ENCODE results near the gene PCCA.

PCCA gene

DNA sequence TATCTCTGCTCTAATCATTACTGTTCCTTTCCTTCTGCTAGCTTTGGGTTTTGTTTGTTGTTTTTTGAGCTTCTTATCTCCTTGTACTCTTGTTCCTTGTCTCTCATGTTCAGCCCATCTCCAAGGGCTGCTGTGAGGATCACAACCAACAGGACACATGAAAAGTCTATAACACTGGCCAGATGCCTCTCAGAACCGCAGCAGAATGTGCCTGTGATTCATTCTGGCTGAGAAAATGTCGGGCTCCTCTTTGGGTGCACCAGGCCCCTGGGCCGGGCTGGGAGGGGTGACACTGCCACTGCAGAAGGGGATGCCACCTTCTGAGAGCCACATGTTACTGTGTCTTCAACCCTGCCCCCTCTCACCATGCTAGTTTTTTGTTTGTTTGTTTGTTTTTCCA lies 451.7 kb downstream of the PCCA start:
- Histone ChIP-seq H3K4me1 (ENCODE audit: control insufficient read depth, insufficient read depth, low read length, poor library complexity, severe bottlenecking) (peaks cover 9% of the 10 kb centered on the region), H3K4me3 (ENCODE audit: extremely low read depth, insufficient read depth, low read length, poor library complexity, severe bottlenecking) (no peak overlapping the region), H3K27ac (ENCODE audit: low read depth, low read length, severe bottlenecking) (peak overlapping the region; percentile 55), H3K36me3 (ENCODE audit: control insufficient read depth, insufficient read depth, low read length) (no peaks in the 10 kb centered on the region), H3K9me3 (ENCODE audit: control insufficient read depth, low read length) (peaks cover 3% of the 10 kb centered on the region)
- 47 to 60% methylated on average over 2 of the region's 3 CpGs for WGBS, 2 experiments (ENCODE audit: insufficient coverage in 2 of 2)

DNA sequence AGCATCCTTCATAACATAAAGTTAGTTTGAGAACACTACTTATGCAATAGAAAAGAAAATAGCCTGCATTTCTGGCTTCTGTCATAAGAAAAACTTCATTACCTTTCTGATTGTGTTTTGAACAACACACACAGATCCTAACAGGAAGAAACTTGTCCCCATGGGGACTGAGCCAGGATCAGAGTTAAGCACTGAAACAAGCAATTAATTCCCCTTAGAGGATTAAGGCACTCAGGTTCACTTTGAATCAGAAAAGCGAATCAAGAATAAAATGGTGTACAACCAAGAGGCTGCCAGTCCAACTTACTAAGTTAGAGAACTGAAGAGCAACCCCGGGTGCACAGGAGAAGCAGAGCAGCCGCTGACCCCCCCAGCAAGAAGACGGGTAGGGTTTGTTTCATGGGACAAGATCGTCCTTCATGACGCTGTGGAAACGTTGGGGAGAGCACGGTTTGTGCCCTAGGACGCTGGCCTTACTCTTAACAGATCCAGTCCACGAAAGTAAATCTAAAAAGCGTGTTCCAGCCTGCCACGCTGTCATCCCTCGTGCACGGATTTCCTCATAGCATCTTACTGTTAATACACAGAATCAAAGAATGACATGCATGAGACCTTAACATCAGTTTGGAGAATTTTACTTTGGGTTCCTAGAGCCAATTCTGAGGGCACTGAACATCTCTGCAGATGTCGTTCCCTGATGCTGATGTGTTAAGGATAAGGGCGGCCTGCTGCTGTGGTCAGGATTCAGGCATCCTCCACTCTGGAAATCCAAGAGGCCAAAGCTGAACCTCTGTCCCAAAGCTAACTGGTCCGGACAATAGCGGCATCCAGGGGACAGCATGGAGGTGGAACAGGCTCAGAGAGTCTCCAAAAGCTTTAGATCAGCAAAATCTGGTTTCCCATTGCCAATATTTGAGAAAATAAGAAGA lies 453.3 kb downstream of the PCCA start:
- WGBS, 2 experiments (ENCODE audit: insufficient coverage in 2 of 2) = 85 to 94% methylated on average over 17 to 18 of the region's 18 CpGs
- peaks cover 3% of the 10 kb centered on the region for H3K9me3 ChIP-seq (ENCODE audit: control insufficient read depth, low read length)
- no peak overlapping the region for H3K4me3 ChIP-seq (ENCODE audit: extremely low read depth, insufficient read depth, low read length, poor library complexity, severe bottlenecking)
- H3K36me3 ChIP-seq (ENCODE audit: control insufficient read depth, insufficient read depth, low read length) = no peaks in the 10 kb centered on the region
- H3K4me1 ChIP-seq (ENCODE audit: control insufficient read depth, insufficient read depth, low read length, poor library complexity, severe bottlenecking) = peaks cover 9% of the 10 kb centered on the region
- no peak overlapping the region for H3K27ac ChIP-seq (ENCODE audit: low read depth, low read length, severe bottlenecking)

DNA sequence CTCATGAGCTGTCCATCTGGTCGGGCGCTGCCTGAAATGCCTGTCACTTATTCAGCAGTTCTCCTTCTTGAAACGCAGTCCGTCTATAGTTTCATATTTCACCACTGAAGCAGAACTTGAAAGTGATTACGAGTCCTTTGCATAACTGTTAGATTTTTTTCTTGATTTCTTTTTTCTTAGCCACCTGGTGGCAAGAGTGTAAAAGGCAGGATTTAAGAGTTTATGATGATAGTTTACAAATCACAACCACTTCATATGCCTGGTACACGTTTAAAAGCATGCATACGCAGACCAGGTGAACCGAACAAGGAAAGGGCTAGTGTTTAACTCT lies 453.9 kb downstream of the PCCA start:
- Histone ChIP-seq H3K9me3 (ENCODE audit: control insufficient read depth, low read length) (peaks cover 3% of the 10 kb centered on the region), H3K4me3 (ENCODE audit: extremely low read depth, insufficient read depth, low read length, poor library complexity, severe bottlenecking) (no peak overlapping the region), H3K36me3 (ENCODE audit: control insufficient read depth, insufficient read depth, low read length) (no peaks in the 10 kb centered on the region), H3K4me1 (ENCODE audit: control insufficient read depth, insufficient read depth, low read length, poor library complexity, severe bottlenecking) (peaks cover 9% of the 10 kb centered on the region), H3K27ac (ENCODE audit: low read depth, low read length, severe bottlenecking) (no peak overlapping the region)
- WGBS, 2 experiments (ENCODE audit: insufficient coverage in 2 of 2) = 95% methylated on average over 2 to 4 of the region's 8 CpGs

DNA sequence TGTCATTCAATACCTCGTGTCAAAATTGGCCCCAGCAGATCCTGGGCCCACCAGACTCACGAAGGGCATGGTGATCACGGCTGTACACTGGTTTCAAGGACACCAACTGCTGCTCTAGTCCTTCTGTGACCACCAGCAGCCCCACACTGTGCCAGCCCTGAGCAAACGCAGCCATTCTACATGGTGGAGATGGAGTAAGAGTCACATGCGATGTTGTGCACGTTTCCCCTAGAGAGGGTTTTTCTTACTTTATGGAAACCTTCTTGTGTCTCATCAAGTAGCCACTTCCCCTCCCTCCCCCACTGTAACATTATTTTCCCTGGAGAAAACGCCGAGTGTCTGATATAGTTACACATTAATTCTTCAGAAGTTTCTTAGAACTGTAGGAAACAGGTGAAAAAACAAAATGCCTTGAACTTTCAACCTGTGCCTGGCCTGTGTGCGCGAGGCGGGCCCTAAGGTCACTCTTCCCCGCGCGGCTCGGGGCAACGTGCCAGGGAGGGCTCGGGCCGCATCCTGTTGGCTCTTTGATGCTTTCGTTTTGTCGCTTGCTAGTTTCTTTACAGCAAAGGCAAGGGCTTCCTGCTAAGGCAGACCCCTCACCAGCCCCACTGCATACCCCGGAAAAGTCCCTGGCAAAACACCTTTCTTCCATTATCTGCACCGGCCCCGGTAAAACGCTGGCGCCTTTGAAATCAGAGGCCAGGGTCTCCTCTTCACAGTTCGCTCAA lies 455.1 kb downstream of the PCCA start:
- H3K4me1 ChIP-seq (ENCODE audit: control insufficient read depth, insufficient read depth, low read length, poor library complexity, severe bottlenecking) = peaks cover 9% of the 10 kb centered on the region
- no peaks in the 10 kb centered on the region for H3K36me3 ChIP-seq (ENCODE audit: control insufficient read depth, insufficient read depth, low read length)
- H3K9me3 ChIP-seq (ENCODE audit: control insufficient read depth, low read length) = no peaks in the 10 kb centered on the region
- 94 to 98% methylated on average over 22 of the region's 26 CpGs for WGBS, 2 experiments (ENCODE audit: insufficient coverage in 2 of 2)
- no peak overlapping the region for H3K4me3 ChIP-seq (ENCODE audit: extremely low read depth, insufficient read depth, low read length, poor library complexity, severe bottlenecking)
- H3K27ac ChIP-seq (ENCODE audit: low read depth, low read length, severe bottlenecking) = no peak overlapping the region

DNA sequence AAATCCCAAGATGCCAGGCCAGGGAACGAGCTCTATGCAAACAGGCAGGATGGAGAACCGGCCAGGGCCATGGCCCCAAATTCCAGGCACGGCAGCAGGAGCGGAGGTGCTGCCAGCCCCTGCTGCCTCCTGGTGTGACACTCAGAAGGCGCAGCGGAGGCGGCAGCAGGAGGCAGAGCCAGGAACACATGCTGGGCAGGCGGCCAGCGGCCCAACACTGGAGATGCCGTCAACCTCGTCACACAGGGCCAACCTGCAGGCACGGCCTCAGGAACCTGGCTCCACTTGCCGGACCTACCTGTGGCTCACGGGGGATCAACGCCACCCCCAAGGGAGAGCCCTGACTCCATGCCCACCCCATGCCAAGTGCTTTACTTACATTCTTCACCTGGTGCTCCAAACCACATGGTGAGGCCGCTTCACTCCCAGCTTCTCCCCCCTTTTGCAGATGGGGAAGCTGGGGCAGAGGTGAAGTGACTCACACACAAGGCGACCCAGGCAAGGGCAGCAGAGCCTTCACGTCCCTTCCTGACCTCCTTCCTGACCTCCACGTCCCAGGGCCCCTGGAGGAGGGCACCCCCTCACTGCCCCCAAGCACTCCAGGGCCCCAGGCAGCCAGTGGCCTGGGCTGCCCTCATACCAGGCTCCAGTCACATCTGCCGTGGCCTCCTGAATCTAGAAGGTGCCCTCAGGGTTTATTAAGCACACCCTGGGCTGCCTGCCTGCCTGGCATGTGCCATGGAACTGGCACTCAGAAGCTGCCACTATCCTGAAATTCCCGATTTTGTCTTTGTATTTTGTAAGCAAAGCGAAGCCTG lies 456.2 kb downstream of the PCCA start:
- Histone ChIP-seq H3K27ac (ENCODE audit: low read depth, low read length, severe bottlenecking) (no peak overlapping the region), H3K4me1 (ENCODE audit: control insufficient read depth, insufficient read depth, low read length, poor library complexity, severe bottlenecking) (peaks cover 9% of the 10 kb centered on the region), H3K4me3 (ENCODE audit: extremely low read depth, insufficient read depth, low read length, poor library complexity, severe bottlenecking) (no peak overlapping the region), H3K9me3 (ENCODE audit: control insufficient read depth, low read length) (no peaks in the 10 kb centered on the region), H3K36me3 (ENCODE audit: control insufficient read depth, insufficient read depth, low read length) (no peaks in the 10 kb centered on the region)
- 92 to 95% methylated on average over 19 to 20 of the region's 22 CpGs for WGBS, 2 experiments (ENCODE audit: insufficient coverage in 2 of 2)

DNA sequence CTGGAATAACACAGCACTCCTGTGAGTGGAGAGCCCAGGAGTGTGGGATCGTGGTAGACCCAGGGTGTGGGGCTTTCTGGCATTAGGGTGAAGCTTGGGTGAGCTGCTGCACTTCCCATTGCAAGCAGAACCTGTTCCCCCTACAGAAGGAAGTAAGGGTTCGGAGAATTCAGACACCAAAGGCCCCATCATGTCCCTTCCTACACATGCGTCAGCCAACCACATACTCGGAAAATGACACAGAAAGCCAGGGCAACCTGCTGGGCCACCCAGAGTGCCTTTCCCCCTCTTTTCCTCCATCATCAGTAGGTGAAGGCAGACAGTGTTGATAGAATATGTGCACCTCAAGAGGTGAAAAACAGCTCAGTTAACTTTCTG lies 456.8 kb downstream of the PCCA start:
- H3K9me3 ChIP-seq (ENCODE audit: control insufficient read depth, low read length) = no peaks in the 10 kb centered on the region
- peaks cover 5% of the 10 kb centered on the region for H3K4me1 ChIP-seq (ENCODE audit: control insufficient read depth, insufficient read depth, low read length, poor library complexity, severe bottlenecking)
- H3K36me3 ChIP-seq (ENCODE audit: control insufficient read depth, insufficient read depth, low read length) = no peaks in the 10 kb centered on the region
- no peak overlapping the region for H3K27ac ChIP-seq (ENCODE audit: low read depth, low read length, severe bottlenecking)
- WGBS, 2 experiments (ENCODE audit: insufficient coverage in 2 of 2) = 92% methylated on average over 2 to 4 of the region's 4 CpGs
- H3K4me3 ChIP-seq (ENCODE audit: extremely low read depth, insufficient read depth, low read length, poor library complexity, severe bottlenecking) = no peak overlapping the region

DNA sequence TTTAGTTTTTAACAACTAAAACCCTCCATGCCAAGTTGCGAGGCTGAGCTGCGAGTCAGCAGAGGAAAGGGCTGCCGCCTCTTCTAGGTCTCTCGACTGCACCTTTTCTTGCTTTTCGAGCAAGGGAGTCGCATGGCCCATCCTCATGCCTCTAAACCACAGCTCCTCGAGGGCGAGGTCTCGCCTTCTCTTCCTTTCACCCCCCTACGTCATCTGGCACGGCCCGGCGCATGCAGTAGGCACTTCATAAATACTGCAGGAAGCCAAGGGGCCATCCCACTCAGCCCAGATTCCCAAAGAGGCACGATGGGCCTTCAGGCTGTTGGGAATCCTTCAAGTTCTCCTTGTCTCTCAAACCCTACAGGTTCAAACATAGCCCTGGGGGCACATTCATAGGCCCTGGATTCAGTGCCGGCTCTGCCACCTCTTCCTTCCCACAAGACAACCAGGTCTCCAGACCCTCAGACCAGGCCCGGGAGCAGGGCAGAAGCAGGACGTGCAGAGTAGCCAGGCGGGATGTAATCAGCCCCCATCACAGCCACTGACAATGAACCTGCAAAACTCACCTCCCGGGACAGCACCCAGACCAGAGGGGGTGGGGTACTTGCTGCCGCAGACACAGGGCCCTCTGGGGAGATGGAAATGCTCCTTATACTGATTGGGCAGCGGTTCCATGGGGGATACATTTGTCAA lies 458.0 kb downstream of the PCCA start:
- Histone ChIP-seq H3K36me3 (ENCODE audit: control insufficient read depth, insufficient read depth, low read length) (no peaks in the 10 kb centered on the region), H3K4me3 (ENCODE audit: extremely low read depth, insufficient read depth, low read length, poor library complexity, severe bottlenecking) (no peak overlapping the region), H3K4me1 (ENCODE audit: control insufficient read depth, insufficient read depth, low read length, poor library complexity, severe bottlenecking) (no peaks in the 10 kb centered on the region), H3K27ac (ENCODE audit: low read depth, low read length, severe bottlenecking) (no peak overlapping the region), H3K9me3 (ENCODE audit: control insufficient read depth, low read length) (no peaks in the 10 kb centered on the region)
- 93 to 96% methylated on average over 13 to 15 of the region's 21 CpGs for WGBS, 2 experiments (ENCODE audit: insufficient coverage in 2 of 2)

DNA sequence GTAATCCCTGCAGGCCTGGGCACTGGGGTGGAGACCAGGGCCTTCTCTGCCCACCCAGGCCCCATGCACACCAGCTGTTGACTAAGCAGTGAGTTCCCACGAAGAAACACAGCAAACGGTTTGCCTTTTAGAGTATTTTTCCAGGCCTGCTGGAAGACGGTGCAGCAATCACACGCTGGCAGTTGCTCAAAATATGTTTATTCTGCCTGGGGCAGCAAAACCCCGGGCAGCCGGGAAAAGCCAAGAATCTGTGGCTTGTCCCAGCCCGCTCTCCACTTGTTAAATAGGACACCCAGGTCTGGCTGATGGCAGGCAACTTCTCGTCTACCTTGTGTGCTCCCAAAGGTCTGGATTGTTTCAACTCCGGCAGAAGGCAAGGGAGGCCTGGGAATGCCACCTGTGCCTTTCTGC lies 458.9 kb downstream of the PCCA start:
- H3K4me1 ChIP-seq (ENCODE audit: control insufficient read depth, insufficient read depth, low read length, poor library complexity, severe bottlenecking) = no peaks in the 10 kb centered on the region
- H3K4me3 ChIP-seq (ENCODE audit: extremely low read depth, insufficient read depth, low read length, poor library complexity, severe bottlenecking) = no peak overlapping the region
- H3K27ac ChIP-seq (ENCODE audit: low read depth, low read length, severe bottlenecking) = no peak overlapping the region
- no peaks in the 10 kb centered on the region for H3K9me3 ChIP-seq (ENCODE audit: control insufficient read depth, low read length)
- no peaks in the 10 kb centered on the region for H3K36me3 ChIP-seq (ENCODE audit: control insufficient read depth, insufficient read depth, low read length)
- WGBS, 2 experiments (ENCODE audit: insufficient coverage in 2 of 2) = 93 to 96% methylated on average over 9 of the region's 9 CpGs

DNA sequence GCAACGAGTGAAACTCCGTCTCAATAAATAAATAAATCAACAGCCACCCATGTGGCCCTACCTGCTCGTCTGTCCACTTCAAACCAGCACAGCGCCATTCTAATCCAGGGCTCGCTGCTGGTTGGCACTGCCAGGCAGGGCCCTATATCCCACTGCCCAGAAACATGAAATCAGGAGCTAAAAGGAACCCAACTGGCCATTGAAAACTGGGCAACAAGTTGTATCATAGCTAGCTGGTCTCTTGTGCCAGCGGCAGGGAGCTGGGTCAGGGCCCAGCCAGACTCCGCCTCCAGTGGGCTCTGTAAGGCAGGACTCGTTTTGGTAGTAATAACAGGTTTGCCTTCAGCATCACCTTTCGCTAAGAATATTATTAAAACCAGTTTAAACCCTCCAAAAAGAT lies 460.4 kb downstream of the PCCA start:
- H3K4me3 ChIP-seq (ENCODE audit: extremely low read depth, insufficient read depth, low read length, poor library complexity, severe bottlenecking) = no peak overlapping the region
- H3K27ac ChIP-seq (ENCODE audit: low read depth, low read length, severe bottlenecking) = no peak overlapping the region
- no peaks in the 10 kb centered on the region for H3K9me3 ChIP-seq (ENCODE audit: control insufficient read depth, low read length)
- 92 to 96% methylated on average over 4 to 7 of the region's 9 CpGs for WGBS, 2 experiments (ENCODE audit: insufficient coverage in 2 of 2)
- no peaks in the 10 kb centered on the region for H3K36me3 ChIP-seq (ENCODE audit: control insufficient read depth, insufficient read depth, low read length)
- no peaks in the 10 kb centered on the region for H3K4me1 ChIP-seq (ENCODE audit: control insufficient read depth, insufficient read depth, low read length, poor library complexity, severe bottlenecking)

DNA sequence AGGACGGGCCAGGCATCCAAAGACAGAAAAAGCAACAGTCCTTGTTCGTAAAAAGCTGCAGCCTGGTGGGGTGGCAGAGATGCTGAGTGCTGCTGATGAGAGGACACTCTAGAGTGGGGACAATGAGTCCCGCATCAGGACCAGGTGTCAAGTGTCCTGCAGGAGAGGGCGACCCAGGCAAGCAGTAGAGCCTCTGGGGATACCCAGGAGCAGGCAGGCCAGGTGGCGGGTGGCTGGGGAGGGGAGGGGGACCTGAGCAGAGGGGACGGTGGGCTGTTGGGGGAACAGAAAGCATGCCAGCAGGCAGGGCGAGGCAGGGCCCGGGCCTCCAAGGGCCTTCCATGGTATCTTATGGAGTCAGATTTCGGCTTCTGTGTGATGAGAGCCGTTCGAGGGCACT lies 463.9 kb downstream of the PCCA start:
- H3K36me3 ChIP-seq (ENCODE audit: control insufficient read depth, insufficient read depth, low read length) = no peaks in the 10 kb centered on the region
- WGBS, 2 experiments (ENCODE audit: insufficient coverage in 2 of 2) = 90 to 94% methylated on average over 8 to 11 of the region's 11 CpGs
- no peaks in the 10 kb centered on the region for H3K9me3 ChIP-seq (ENCODE audit: control insufficient read depth, low read length)
- H3K4me1 ChIP-seq (ENCODE audit: control insufficient read depth, insufficient read depth, low read length, poor library complexity, severe bottlenecking) = no peaks in the 10 kb centered on the region
- no peak overlapping the region for H3K27ac ChIP-seq (ENCODE audit: low read depth, low read length, severe bottlenecking)
- no peak overlapping the region for H3K4me3 ChIP-seq (ENCODE audit: extremely low read depth, insufficient read depth, low read length, poor library complexity, severe bottlenecking)

All from mesodermal cell (in vitro differentiated cells).